Measurements from ENCODE around the gene AKNA. TPM values are rescaled to one million over a fixed set of nuclear protein-coding genes. Genes with fewer than 3 reads are reported as not detected.

The AKNA gene
- total RNA-seq, 1 donor from 2014 or later: 16.0 TPM

GRCh38 chr9:114370968-114371320, 16.8 kb downstream of the AKNA start:
- peaks cover 11% of the 10 kb centered on the region for H3K4me1 Mint-ChIP-seq (ENCODE audit: low read depth, unreplicated experiment)
- TF ChIP-seq EZH2 (IDR thresholded peaks at IDR 0.05; ENCODE audit: insufficient read depth, low read length) (no peak), CTCF (IDR thresholded peaks at IDR 0.05; ENCODE audit: insufficient read depth, low read depth, low read length) (no peak)
- no peak for FAIRE-seq

GRCh38 chr9:114370251-114370967, 17.4 kb downstream of the AKNA start:
- H3K79me2 ChIP-seq (ENCODE audit: insufficient read depth, low read length): no peaks in the 10 kb centered on the region
- peaks cover 5% of the 10 kb centered on the region for H4K20me1 ChIP-seq (ENCODE audit: insufficient read depth, low read length)
- TF ChIP-seq CTCF (IDR thresholded peaks at IDR 0.05; ENCODE audit: insufficient read depth, low read depth, low read length) (no peak), EZH2 (IDR thresholded peaks at IDR 0.05; ENCODE audit: insufficient read depth, low read length) (no peak)
- H3K9me3 Mint-ChIP-seq (ENCODE audit: unreplicated experiment): peaks cover 1% of the 10 kb centered on the region
- H3K4me3 ChIP-seq (ENCODE audit: insufficient read depth, low read depth, low read length): no peak overlapping the region
- peaks cover 2% of the 10 kb centered on the region for H3K36me3 ChIP-seq (ENCODE audit: insufficient read depth, low read length)
- peaks cover 19% of the 10 kb centered on the region for H3K4me1 ChIP-seq (ENCODE audit: insufficient read depth, low read length)
- peaks cover 11% of the 10 kb centered on the region for H3K4me1 Mint-ChIP-seq (ENCODE audit: low read depth, unreplicated experiment)
- H3K27ac Mint-ChIP-seq (ENCODE audit: unreplicated experiment): no peak overlapping the region
- H3K27me3 Mint-ChIP-seq (ENCODE audit: low read depth, unreplicated experiment): no peaks in the 10 kb centered on the region
- no peak overlapping the region for H3K9ac ChIP-seq (ENCODE audit: low read length)
- no peaks in the 10 kb centered on the region for H3K9me3 ChIP-seq (ENCODE audit: insufficient read depth, low read depth, low read length)
- DNase-seq (ENCODE audit: low read depth): no peak
- FAIRE-seq: no peak
- no peak overlapping the region for H3K4me2 ChIP-seq (ENCODE audit: low read length)
- H3K4me3 Mint-ChIP-seq (ENCODE audit: unreplicated experiment): no peak overlapping the region
- H2AFZ ChIP-seq (ENCODE audit: low read depth, low read length): no peak overlapping the region
- H3K27ac ChIP-seq (ENCODE audit: low read depth, low read length): no peak overlapping the region
- H3K36me3 Mint-ChIP-seq (ENCODE audit: low read depth, unreplicated experiment): peaks cover 21% of the 10 kb centered on the region
- no peaks in the 10 kb centered on the region for H3K27me3 ChIP-seq (ENCODE audit: insufficient read depth, low read length)

More at GRCh38 chr9:114370968-114371320, 16.8 kb downstream of the AKNA start:
- Histone ChIP-seq H2AFZ (ENCODE audit: low read depth, low read length) (no peak overlapping the region), H3K79me2 (ENCODE audit: insufficient read depth, low read length) (no peaks in the 10 kb centered on the region), H3K9ac (ENCODE audit: low read length) (no peak overlapping the region), H3K4me1 (ENCODE audit: insufficient read depth, low read length) (peaks cover 15% of the 10 kb centered on the region), H3K27ac (ENCODE audit: low read depth, low read length) (no peak overlapping the region), H3K4me3 (ENCODE audit: insufficient read depth, low read depth, low read length) (no peak overlapping the region), H3K4me2 (ENCODE audit: low read length) (no peak overlapping the region), H3K36me3 (ENCODE audit: insufficient read depth, low read length) (peaks cover 2% of the 10 kb centered on the region), H4K20me1 (ENCODE audit: insufficient read depth, low read length) (peaks cover 5% of the 10 kb centered on the region), H3K9me3 (ENCODE audit: insufficient read depth, low read depth, low read length) (no peaks in the 10 kb centered on the region), H3K27me3 (ENCODE audit: insufficient read depth, low read length) (no peaks in the 10 kb centered on the region)
- no peak overlapping the region for H3K27ac Mint-ChIP-seq (ENCODE audit: unreplicated experiment)
- no peak overlapping the region for H3K4me3 Mint-ChIP-seq (ENCODE audit: unreplicated experiment)
- H3K27me3 Mint-ChIP-seq (ENCODE audit: low read depth, unreplicated experiment): no peaks in the 10 kb centered on the region
- peaks cover 1% of the 10 kb centered on the region for H3K9me3 Mint-ChIP-seq (ENCODE audit: unreplicated experiment)
- DNase-seq (ENCODE audit: low read depth): no peak
- H3K36me3 Mint-ChIP-seq (ENCODE audit: low read depth, unreplicated experiment): peaks cover 23% of the 10 kb centered on the region
